CD4-positive, CD25-positive, alpha-beta regulatory T cell (primary cell): ENCODE results near the gene R3HDM1. TPM values are rescaled to one million over a fixed set of nuclear protein-coding genes. Genes with fewer than 3 reads are reported as not detected.

Source experiments
- ATAC-seq, 2 donors: fragments of 150-1000 bp; cut with Tn5 transposase; one replicate each; pipeline ENCODE4 v1.10.0; 2021; ENCODE audit warnings: low read depth in 2 of 2, moderate number of reproducible peaks in 2 of 2, moderate library complexity in 1 of 2
- DNase-seq, 3 donors: peaks; one replicate each; pipeline versions ENCODE4 v3.0.0 to v3.0.0-alpha.2; 2012 to 2022; ENCODE audit warnings: mixed read lengths in 1 of 3
- H3K27ac ChIP-seq: one replicate; pipeline ENCODE4 v1.7.0; 2013; ENCODE audit warnings: mild to moderate bottlenecking, low read length; ENCODE audit not compliant: insufficient read depth, poor library complexity, severe bottlenecking
- H3K27me3 ChIP-seq: one replicate; pipeline ENCODE4 v1.7.0; 2013; ENCODE audit warnings: low read length; ENCODE audit not compliant: control insufficient read depth, insufficient read depth
- H3K36me3 ChIP-seq: one replicate; pipeline ENCODE4 v1.7.0; 2013; ENCODE audit warnings: mild to moderate bottlenecking, low read length, moderate library complexity; ENCODE audit not compliant: control insufficient read depth, insufficient read depth
- H3K4me1 ChIP-seq: 2 replicates; pipeline ENCODE4 v1.7.0; 2013; ENCODE audit warnings: mild to moderate bottlenecking, low read length; ENCODE audit not compliant: insufficient read depth, control insufficient read depth, poor library complexity, severe bottlenecking
- H3K4me3 ChIP-seq: one replicate; pipeline ENCODE4 v1.7.0; 2013; ENCODE audit warnings: low read depth, mild to moderate bottlenecking, low read length, moderate library complexity
- H3K9me3 ChIP-seq, 2 experiments: 1 replicate in 1 of 2; 2 replicates in 1 of 2; pipeline ENCODE4 v1.7.0; 2013; ENCODE audit warnings: low read length in 2 of 2, mild to moderate bottlenecking in 1 of 2, moderate library complexity in 1 of 2; ENCODE audit not compliant: control insufficient read depth in 2 of 2
- H3K27ac Mint-ChIP-seq, 3 donors: one replicate each; pipeline ENCODE4 v1.8.0; 2020 to 2022; ENCODE audit warnings: mild to moderate bottlenecking in 3 of 3, mixed read lengths in 3 of 3, moderate library complexity in 2 of 3
- H3K27me3 Mint-ChIP-seq: one replicate; pipeline ENCODE4 v1.8.0; 2022; ENCODE audit warnings: mild to moderate bottlenecking, mixed read lengths
- H3K36me3 Mint-ChIP-seq: one replicate; pipeline ENCODE4 v1.8.0; 2020; ENCODE audit warnings: mixed read lengths
- H3K4me1 Mint-ChIP-seq, 4 donors: one replicate each; pipeline ENCODE4 v1.8.0; 2020 to 2022; ENCODE audit warnings: mixed read lengths in 4 of 4, mild to moderate bottlenecking in 1 of 4
- H3K4me3 Mint-ChIP-seq, 4 donors: one replicate each; pipeline ENCODE4 v1.8.0; 2020 to 2022; ENCODE audit warnings: mild to moderate bottlenecking in 4 of 4, mixed read lengths in 4 of 4, moderate library complexity in 3 of 4
- H3K9me3 Mint-ChIP-seq, 7 donors: one replicate each; pipeline ENCODE4 v1.8.0; 2020 to 2022; ENCODE audit warnings: mixed read lengths in 7 of 7, mild to moderate bottlenecking in 3 of 7, moderate library complexity in 2 of 7
- polyA plus RNA-seq, 4 donors: library from polyadenylated mRNA; unstranded; fragments of 300-500 nt; fragmentation: Illumina TruSeq; gene quantifications; one replicate each; pipeline ENCODE4 v1.2.3, GENCODE V29; 2021
- total RNA-seq: library from RNA; stranded (reverse); gene quantifications from one replicate; pipeline ENCODE4 v1.2.3, GENCODE V29; 2022

R3HDM1 gene
- total and polyA plus RNA-seq, 5 donors from 2014 or later, result 8.3 to 43.9 (median 16.3) TPM

- Histone ChIP-seq H3K27ac (no peak overlapping the region), H3K4me1 (no peaks in the 10 kb centered on the region), H3K36me3 (peaks cover 15% of the 10 kb centered on the region), H3K4me3 (no peak overlapping the region), H3K9me3 (no peaks in the 10 kb centered on the region), H3K27me3 (no peaks in the 10 kb centered on the region)
- Mint-ChIP-seq H3K27me3 (peaks cover 4% of the 10 kb centered on the region), H3K4me3 (no peak overlapping the region), H3K9me3 (no peaks in the 10 kb centered on the region), H3K36me3 (peaks cover 20% of the 10 kb centered on the region), H3K4me1 (peaks cover 9 to 24% (median 16%) of the 10 kb centered on the region in 4 donors), H3K27ac (no peak overlapping the region)
- DNase-seq (peak in 2 of 3 donors; percentile 17 to 24), ATAC-seq (no peak)
Measured at GRCh38 chr2:135600915-135601314, 69.6 kb downstream of the R3HDM1 start.

- H3K27me3 ChIP-seq, result no peaks in the 10 kb centered on the region
- peaks cover 22% of the 10 kb centered on the region for H3K36me3 Mint-ChIP-seq
- no peak for DNase-seq
- peaks cover 4% of the 10 kb centered on the region for H3K27me3 Mint-ChIP-seq
- H3K27ac Mint-ChIP-seq, result peak overlapping the region in 1 of 3 donors; percentile 34
- no peaks in the 10 kb centered on the region for H3K4me1 ChIP-seq
- no peaks in the 10 kb centered on the region for H3K9me3 Mint-ChIP-seq
- H3K4me1 Mint-ChIP-seq, result peaks cover 4 to 19% (median 10%) of the 10 kb centered on the region in 4 donors
- H3K4me3 ChIP-seq, result no peak overlapping the region
- no peak for ATAC-seq
- H3K9me3 ChIP-seq, result no peaks in the 10 kb centered on the region
- peaks cover 18% of the 10 kb centered on the region for H3K36me3 ChIP-seq
- no peak overlapping the region for H3K27ac ChIP-seq
- H3K4me3 Mint-ChIP-seq, result no peak overlapping the region
Measured at GRCh38 chr2:135603543-135603942, 72.3 kb downstream of the R3HDM1 start.

DNA sequence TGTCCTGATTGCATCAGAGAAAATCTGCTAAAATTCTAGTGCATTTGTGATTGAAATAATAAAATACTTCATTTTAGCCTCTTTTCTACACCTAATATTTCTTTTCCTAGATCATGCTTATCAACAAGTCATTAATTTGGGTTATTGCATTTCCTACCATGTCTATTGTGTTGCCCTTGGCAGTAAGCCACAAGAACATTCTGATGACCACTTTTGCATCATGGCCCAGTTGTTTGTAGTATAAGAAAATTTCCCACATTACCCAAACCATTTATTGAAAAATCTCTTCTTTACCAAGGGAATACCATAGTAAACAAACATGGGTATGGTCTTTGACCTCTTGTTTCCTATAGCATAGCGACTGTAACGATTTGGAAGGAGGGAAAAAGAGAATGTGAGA is 76.3 kb downstream of the R3HDM1 start:
- ATAC-seq, result no peak
- peaks cover 0 to 4% (median 2%) of the 10 kb centered on the region in 4 donors for H3K4me1 Mint-ChIP-seq
- no peaks in the 10 kb centered on the region for H3K9me3 ChIP-seq
- no peaks in the 10 kb centered on the region for H3K4me1 ChIP-seq
- no peak overlapping the region for H3K27ac ChIP-seq
- no peaks in the 10 kb centered on the region for H3K27me3 ChIP-seq
- H3K27ac Mint-ChIP-seq, result no peak overlapping the region
- peaks cover 0 to 1% (median 0%) of the 10 kb centered on the region in 7 donors for H3K9me3 Mint-ChIP-seq
- no peak overlapping the region for H3K4me3 Mint-ChIP-seq
- no peaks in the 10 kb centered on the region for H3K27me3 Mint-ChIP-seq
- peaks cover 28% of the 10 kb centered on the region for H3K36me3 Mint-ChIP-seq
- peaks cover 18% of the 10 kb centered on the region for H3K36me3 ChIP-seq
- no peak overlapping the region for H3K4me3 ChIP-seq
- DNase-seq, result no peak

- Histone ChIP-seq H3K9me3 (no peaks in the 10 kb centered on the region), H3K4me1 (no peaks in the 10 kb centered on the region), H3K27ac (no peak overlapping the region), H3K36me3 (no peaks in the 10 kb centered on the region), H3K4me3 (no peak overlapping the region), H3K27me3 (no peaks in the 10 kb centered on the region)
- H3K36me3 Mint-ChIP-seq, result peaks cover 19% of the 10 kb centered on the region
- peaks cover 0 to 5% (median 2%) of the 10 kb centered on the region in 4 donors for H3K4me1 Mint-ChIP-seq
- no peak overlapping the region for H3K4me3 Mint-ChIP-seq
- ATAC-seq (no peak), DNase-seq (no peak)
- H3K27ac Mint-ChIP-seq, result no peak overlapping the region
- H3K9me3 Mint-ChIP-seq, result peaks cover 0 to 1% (median 0%) of the 10 kb centered on the region in 7 donors
- H3K27me3 Mint-ChIP-seq, result no peaks in the 10 kb centered on the region
Measured at GRCh38 chr2:135612319-135612718, 81.0 kb downstream of the R3HDM1 start.

- Mint-ChIP-seq H3K27ac (peak overlapping the region in 1 of 3 donors; percentile 38), H3K9me3 (no peaks in the 10 kb centered on the region), H3K4me3 (no peak overlapping the region), H3K4me1 (peaks cover 0 to 4% (median 2%) of the 10 kb centered on the region in 4 donors), H3K36me3 (peaks cover 10% of the 10 kb centered on the region), H3K27me3 (no peaks in the 10 kb centered on the region)
- Histone ChIP-seq H3K4me3 (no peak overlapping the region), H3K27ac (no peak overlapping the region), H3K36me3 (no peaks in the 10 kb centered on the region), H3K4me1 (no peaks in the 10 kb centered on the region), H3K9me3 (no peaks in the 10 kb centered on the region), H3K27me3 (no peaks in the 10 kb centered on the region)
- DNase-seq (no peak), ATAC-seq (no peak)
Measured at GRCh38 chr2:135615404-135615803, 84.1 kb downstream of the R3HDM1 start.

- Histone ChIP-seq H3K27me3 (no peaks in the 10 kb centered on the region), H3K36me3 (peaks cover 7% of the 10 kb centered on the region), H3K4me3 (no peak overlapping the region), H3K27ac (no peak overlapping the region), H3K9me3 (no peaks in the 10 kb centered on the region), H3K4me1 (no peaks in the 10 kb centered on the region)
- DNase-seq, result no peak
- Mint-ChIP-seq H3K4me1 (peaks cover 0 to 4% (median 2%) of the 10 kb centered on the region in 4 donors), H3K4me3 (no peak overlapping the region), H3K9me3 (no peaks in the 10 kb centered on the region), H3K36me3 (peaks cover 17% of the 10 kb centered on the region), H3K27ac (no peak overlapping the region), H3K27me3 (no peaks in the 10 kb centered on the region)
- no peak for ATAC-seq
Measured at GRCh38 chr2:135617501-135618015, 86.3 kb downstream of the R3HDM1 start.

- ATAC-seq (no peak), DNase-seq (no peak)
- H3K27me3 ChIP-seq, result no peaks in the 10 kb centered on the region
- Mint-ChIP-seq H3K27ac (no peak overlapping the region), H3K27me3 (no peaks in the 10 kb centered on the region), H3K9me3 (no peaks in the 10 kb centered on the region), H3K4me3 (no peak overlapping the region), H3K4me1 (peaks cover 0 to 9% (median 0%) of the 10 kb centered on the region in 4 donors), H3K36me3 (peaks cover 35% of the 10 kb centered on the region)
- H3K27ac ChIP-seq, result no peak overlapping the region
- no peaks in the 10 kb centered on the region for H3K4me1 ChIP-seq
- H3K36me3 ChIP-seq, result peaks cover 7% of the 10 kb centered on the region
- H3K4me3 ChIP-seq, result no peak overlapping the region
- no peaks in the 10 kb centered on the region for H3K9me3 ChIP-seq
Measured at GRCh38 chr2:135620198-135620597, 88.9 kb downstream of the R3HDM1 start.

GRCh38 chr2:135629520-135629919 is 98.2 kb downstream of the R3HDM1 start:
- Mint-ChIP-seq H3K4me3 (no peak overlapping the region), H3K36me3 (peaks cover 23% of the 10 kb centered on the region), H3K4me1 (peaks cover 0 to 6% (median 5%) of the 10 kb centered on the region in 4 donors), H3K27me3 (no peaks in the 10 kb centered on the region), H3K9me3 (no peaks in the 10 kb centered on the region), H3K27ac (no peak overlapping the region)
- no peaks in the 10 kb centered on the region for H3K27me3 ChIP-seq
- DNase-seq, result no peak
- H3K9me3 ChIP-seq, result no peaks in the 10 kb centered on the region
- H3K4me1 ChIP-seq, result no peaks in the 10 kb centered on the region
- H3K36me3 ChIP-seq, result peaks cover 8% of the 10 kb centered on the region
- no peak for ATAC-seq
- no peak overlapping the region for H3K27ac ChIP-seq
- no peak overlapping the region for H3K4me3 ChIP-seq
